Lung (tissue), 12 donors: Measurements from ENCODE around the gene TRIM47. TPM values are rescaled to one million over a fixed set of nuclear protein-coding genes. Genes with fewer than 3 reads are reported as not detected.

Source experiments
- ATAC-seq: fragments of 200-7000 bp; cut with Tn5 transposase; one replicate; pipeline ENCODE4 v1.9.1; 2020; ENCODE audit warnings: moderate number of reproducible peaks; ENCODE audit not compliant: insufficient read depth, low FRiP score
- DNase-seq, 3 donors: peaks; one replicate each; pipeline ENCODE4 v3.0.0-alpha.2; 2013 to 2017
- H3K27ac ChIP-seq, 2 donors: one replicate each; pipeline ENCODE4 v1.5.1; 2013; ENCODE audit warnings: mild to moderate bottlenecking in 2 of 2, moderate library complexity in 2 of 2, control low read depth in 1 of 2, inconsistent platforms in 1 of 2, low read depth in 1 of 2, low read length in 1 of 2
- H3K27me3 ChIP-seq, 3 donors: one replicate each; pipeline ENCODE4 v1.5.1; 2013; ENCODE audit warnings: low read length in 2 of 3; ENCODE audit not compliant: control insufficient read depth in 3 of 3, insufficient read depth in 3 of 3
- H3K36me3 ChIP-seq, 4 donors: one replicate each; pipeline ENCODE4 v1.5.1; 2013; ENCODE audit warnings: low read length in 4 of 4, mild to moderate bottlenecking in 1 of 4, moderate library complexity in 1 of 4; ENCODE audit not compliant: control insufficient read depth in 4 of 4, insufficient read depth in 4 of 4
- H3K4me1 ChIP-seq, 5 donors: one replicate each; pipeline ENCODE4 v1.5.1; 2013; ENCODE audit warnings: low read length in 5 of 5, mild to moderate bottlenecking in 2 of 5, moderate library complexity in 1 of 5; ENCODE audit not compliant: control insufficient read depth in 5 of 5, insufficient read depth in 5 of 5
- H3K4me3 ChIP-seq: one replicate; pipeline ENCODE4 v1.5.1; 2013; ENCODE audit warnings: mild to moderate bottlenecking, control low read depth, moderate library complexity
- H3K9ac ChIP-seq, 2 donors: one replicate each; pipeline ENCODE4 v1.5.1; 2013; ENCODE audit warnings: low read length in 2 of 2, control low read depth in 1 of 2; ENCODE audit not compliant: insufficient read depth in 1 of 2
- H3K9me3 ChIP-seq, 4 donors: one replicate each; pipeline ENCODE4 v1.5.1; 2013; ENCODE audit warnings: low read length in 3 of 4, mild to moderate bottlenecking in 1 of 4, moderate library complexity in 1 of 4; ENCODE audit not compliant: control insufficient read depth in 4 of 4, insufficient read depth in 3 of 4
- WGBS, 2 donors: extraction: QIAGEN DNeasy Blood & Tissue Kit; methylation state at CpG; one replicate each; pipeline ENCODE4 v1.1.7; 2013; 5-methylcytosine and 5-hydroxymethylcytosine counted together
- polyA plus RNA-seq, 2 donors: library from polyadenylated mRNA; stranded (reverse); fragments of 200-250 nt; gene quantifications; one replicate each; pipeline ENCODE4 v1.2.1, GENCODE V29; 2013
- total RNA-seq, 2 donors: library from RNA; depleted of rRNA in 1 of 2; stranded (reverse); fragments of >200 nt in 1 of 2; gene quantifications; one replicate each; pipeline ENCODE4 v1.2.1, GENCODE V29; 2014 to 2021
- TF ChIP-seq, protein P1 (sequence below): IDR thresholded peaks from 2 replicates; pipeline ENCODE4 v1.5.1; 2012; ENCODE audit warnings: mild to moderate bottlenecking; ENCODE audit errors: control extremely low read depth, extremely low read depth
- donor health status: control.
- donor health status: control.
- donor health status: Bipolar disorder and iron deficiency.
- donor health status: healthy.
- donor health status: DM: yes; HTN: yes; CAD: no.

TRIM47 gene
- total and polyA plus RNA-seq, 4 donors, result 22.9 to 78.3 (median 28.0) TPM

DNA sequence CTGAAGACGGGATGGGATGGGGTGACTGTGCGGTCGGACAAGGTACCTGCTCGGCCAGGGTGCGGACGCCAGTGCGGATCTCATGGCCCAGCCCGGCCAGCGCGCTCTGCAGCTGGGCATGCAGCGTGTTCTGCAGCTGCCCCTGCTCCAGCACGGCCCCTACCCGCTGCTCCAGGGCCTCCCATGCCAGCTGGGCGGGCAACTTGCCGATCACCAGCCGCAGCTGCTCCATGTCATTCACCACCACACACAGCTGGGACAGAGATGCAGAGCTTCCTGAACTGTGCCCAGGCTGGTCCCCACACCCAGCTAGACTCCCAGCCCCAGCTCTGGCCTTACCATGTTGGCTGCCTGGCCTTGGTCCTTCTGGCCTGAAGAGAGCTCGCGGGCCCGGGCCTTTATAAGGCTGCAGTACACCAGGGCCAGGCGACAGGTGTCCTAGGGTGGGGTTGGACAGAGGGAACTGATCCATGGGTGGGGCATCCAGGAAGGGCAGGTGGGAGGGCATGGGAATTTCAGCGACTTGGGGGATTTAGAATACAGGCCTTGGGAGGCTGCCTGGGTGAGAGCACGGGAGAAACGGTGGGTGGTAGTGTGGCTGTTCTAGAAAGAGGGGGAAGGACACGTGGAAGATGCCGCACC, 44.0 kb downstream of the TRIM47 start:
- no peaks in the 10 kb centered on the region for H3K9me3 ChIP-seq
- WGBS, 2 donors, result 94 to 96% methylated on average over 25 of the region's 25 CpGs
- H3K27me3 ChIP-seq, result no peaks in the 10 kb centered on the region
- no peak overlapping the region for H3K4me3 ChIP-seq
- DNase-seq, result no peak
- no peak overlapping the region for H3K27ac ChIP-seq
- TF ChIP-seq, protein P1, sequence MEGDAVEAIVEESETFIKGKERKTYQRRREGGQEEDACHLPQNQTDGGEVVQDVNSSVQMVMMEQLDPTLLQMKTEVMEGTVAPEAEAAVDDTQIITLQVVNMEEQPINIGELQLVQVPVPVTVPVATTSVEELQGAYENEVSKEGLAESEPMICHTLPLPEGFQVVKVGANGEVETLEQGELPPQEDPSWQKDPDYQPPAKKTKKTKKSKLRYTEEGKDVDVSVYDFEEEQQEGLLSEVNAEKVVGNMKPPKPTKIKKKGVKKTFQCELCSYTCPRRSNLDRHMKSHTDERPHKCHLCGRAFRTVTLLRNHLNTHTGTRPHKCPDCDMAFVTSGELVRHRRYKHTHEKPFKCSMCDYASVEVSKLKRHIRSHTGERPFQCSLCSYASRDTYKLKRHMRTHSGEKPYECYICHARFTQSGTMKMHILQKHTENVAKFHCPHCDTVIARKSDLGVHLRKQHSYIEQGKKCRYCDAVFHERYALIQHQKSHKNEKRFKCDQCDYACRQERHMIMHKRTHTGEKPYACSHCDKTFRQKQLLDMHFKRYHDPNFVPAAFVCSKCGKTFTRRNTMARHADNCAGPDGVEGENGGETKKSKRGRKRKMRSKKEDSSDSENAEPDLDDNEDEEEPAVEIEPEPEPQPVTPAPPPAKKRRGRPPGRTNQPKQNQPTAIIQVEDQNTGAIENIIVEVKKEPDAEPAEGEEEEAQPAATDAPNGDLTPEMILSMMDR, result no peak
- H3K4me1 ChIP-seq, result peaks cover 0 to 7% (median 4%) of the 10 kb centered on the region in 5 donors
- no peak for ATAC-seq
- no peak overlapping the region for H3K9ac ChIP-seq
- H3K36me3 ChIP-seq, result peaks cover 0 to 42% (median 0%) of the 10 kb centered on the region in 4 donors

DNA sequence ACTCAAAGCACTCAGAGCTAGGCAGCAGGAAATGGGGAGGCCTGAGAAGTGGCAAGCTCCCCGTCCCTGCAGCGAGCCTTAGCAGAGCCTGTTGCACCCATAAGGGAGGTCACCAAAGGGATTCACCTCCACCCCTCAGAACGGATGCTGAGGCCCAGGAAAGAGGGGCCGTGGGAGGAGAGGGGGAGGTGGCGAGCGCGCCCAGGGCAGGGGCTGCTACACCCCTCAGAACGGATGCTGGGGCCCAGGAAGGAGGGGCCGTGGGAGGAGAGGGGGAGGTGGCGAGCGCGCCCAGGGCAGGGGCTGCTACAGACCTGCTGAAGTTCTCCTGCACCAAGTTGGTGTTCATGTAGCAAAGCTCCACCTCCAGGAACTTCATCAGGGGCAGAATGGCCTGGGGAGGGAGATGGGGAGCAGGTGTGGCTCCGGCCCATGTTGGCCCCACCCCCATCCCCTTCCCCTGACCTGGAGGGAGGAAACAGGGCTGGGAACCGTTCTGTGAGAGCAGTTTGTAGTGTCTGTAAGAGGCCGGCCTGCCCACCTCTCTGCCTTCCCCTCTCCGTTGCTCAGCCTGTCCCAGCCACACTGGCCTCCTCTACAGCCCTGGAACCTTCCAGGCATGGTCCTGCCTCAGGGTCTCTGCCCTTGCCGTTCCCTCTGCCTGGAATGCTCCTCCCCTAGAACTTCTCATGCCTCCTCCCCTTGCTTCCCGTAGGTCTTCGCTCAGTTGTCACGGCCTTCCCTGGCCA, 45.6 kb downstream of the TRIM47 start:
- Histone ChIP-seq H3K27me3 (no peaks in the 10 kb centered on the region), H3K27ac (peak overlapping the region in 1 of 2 donors; percentile 48), H3K9ac (no peak overlapping the region), H3K9me3 (no peaks in the 10 kb centered on the region), H3K4me3 (no peak overlapping the region), H3K36me3 (peaks cover 0 to 49% (median 0%) of the 10 kb centered on the region in 4 donors), H3K4me1 (peaks cover 0 to 15% (median 4%) of the 10 kb centered on the region in 5 donors)
- DNase-seq (peak; percentile 32 to 35 (median 32)), ATAC-seq (no peak)
- TF ChIP-seq, protein P1, result no peak
- 37 to 53% methylated on average over 20 of the region's 20 CpGs for WGBS, 2 donors

DNA sequence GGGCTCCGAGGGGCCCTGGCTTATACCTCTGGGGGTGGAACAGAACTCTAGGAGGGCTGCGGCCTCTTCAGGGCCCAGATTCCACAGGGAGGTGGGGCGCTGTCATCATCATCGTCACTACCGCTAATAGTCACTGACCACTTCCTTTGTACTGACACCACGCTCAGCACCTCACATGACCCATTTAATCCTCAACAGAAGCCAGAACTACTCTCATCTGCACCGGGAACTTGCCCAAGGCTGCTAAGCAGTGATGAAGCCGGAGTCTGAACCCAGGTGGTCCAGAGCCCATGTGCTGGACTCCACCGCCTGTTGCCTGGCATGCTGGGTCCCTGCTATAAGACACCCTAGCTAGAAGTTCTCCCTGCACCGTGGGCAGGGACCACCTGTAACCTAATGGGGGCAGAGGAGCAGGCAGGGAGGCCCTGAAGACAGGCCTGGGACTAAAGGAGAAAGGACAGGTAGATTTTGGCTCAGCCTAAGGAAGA, 46.2 kb downstream of the TRIM47 start:
- H3K9me3 ChIP-seq, result no peaks in the 10 kb centered on the region
- peak overlapping the region in 1 of 2 donors; percentile 33 for H3K27ac ChIP-seq
- ATAC-seq, result no peak
- DNase-seq, result peak in 1 of 3 donors; percentile 24
- H3K36me3 ChIP-seq, result peaks cover 0 to 50% (median 0%) of the 10 kb centered on the region in 4 donors
- no peak overlapping the region for H3K9ac ChIP-seq
- TF ChIP-seq, protein P1, result no peak
- no peak overlapping the region for H3K4me3 ChIP-seq
- no peaks in the 10 kb centered on the region for H3K27me3 ChIP-seq
- H3K4me1 ChIP-seq, result peaks cover 0 to 21% (median 6%) of the 10 kb centered on the region in 5 donors
- 54 to 69% methylated on average over 10 of the region's 10 CpGs for WGBS, 2 donors
